COLO668 (cell line): ENCODE measurements around the gene TMEM229A.
A peak's percentile ranks its signal among the peaks of the same experiment; 100 is the strongest.
"Not testable (repeated sequence)": the region's sequence is repeated elsewhere in the genome, so short reads cannot be mapped to it uniquely, and the experiment has no call there.

Experiments used
- DNase-seq: peaks from one replicate; lab custom pipeline; 2025; ENCODE audit not compliant: unreplicated experiment; lab: John Stamatoyannopoulos, UW

The TMEM229A gene

DNA sequence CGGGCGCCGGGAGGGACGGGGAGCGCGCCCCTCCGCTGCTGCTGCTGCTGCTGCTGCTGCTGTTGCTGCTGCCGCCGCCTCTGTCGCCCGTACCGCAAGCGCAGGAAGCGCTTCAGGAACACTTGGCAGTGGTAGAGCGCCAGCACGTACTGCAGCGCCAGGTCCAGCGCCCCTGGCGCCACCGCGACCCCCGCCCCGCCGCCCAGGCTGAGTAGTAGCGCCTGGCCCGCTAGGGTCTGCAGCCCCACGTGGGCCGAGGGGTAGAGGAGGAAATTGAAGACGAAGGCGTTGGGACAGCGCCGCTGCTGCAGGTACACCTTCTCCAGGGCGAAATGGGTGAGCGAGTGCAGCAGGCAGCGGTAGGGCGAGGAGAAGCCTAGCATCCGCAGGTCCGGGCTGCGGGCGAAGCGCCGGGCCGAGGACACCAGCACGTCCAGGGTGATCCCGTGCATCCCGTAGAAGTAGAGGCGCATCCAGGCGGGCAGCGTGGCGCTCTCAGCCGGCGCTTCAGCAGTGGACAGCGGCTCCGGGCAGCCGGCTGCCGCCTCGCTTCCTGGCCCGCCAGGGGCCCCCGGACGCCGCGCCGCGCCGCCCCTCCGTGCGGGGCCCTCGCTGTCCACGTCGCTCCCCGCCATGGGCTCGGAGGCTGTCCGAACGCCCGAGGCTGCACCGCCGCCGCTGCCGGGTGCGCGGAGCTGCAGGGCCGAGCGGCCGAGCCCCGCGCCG lies at the start of gene TMEM229A:
Gene TMEM229A (minus strand): TSS at position 699 of the 726 bp plus-strand sequence. CDS start 64 bp downstream, at position 635.
- DNase-seq: peak; percentile 75

DNA sequence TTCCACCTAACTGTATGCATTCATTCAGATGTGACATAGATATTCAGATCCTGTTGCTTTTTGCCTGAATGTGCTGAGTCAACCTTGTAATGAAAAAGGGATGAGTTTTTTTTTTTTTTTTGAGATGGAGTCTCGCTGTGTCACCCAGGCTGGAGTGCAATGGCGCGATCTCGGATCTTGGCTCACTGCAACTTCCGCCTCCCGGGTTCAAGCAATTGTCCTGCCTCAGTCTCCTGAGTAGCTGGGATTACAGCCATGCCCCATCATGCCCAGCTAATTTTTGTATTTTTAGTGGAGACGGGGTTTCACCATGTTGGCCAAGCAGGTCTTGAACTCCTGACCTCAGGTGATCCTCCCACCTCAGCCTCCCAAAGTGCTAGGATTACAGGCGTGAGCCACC lies 49.4 kb upstream of the TMEM229A start:
- not testable (repeated sequence) for DNase-seq

DNA sequence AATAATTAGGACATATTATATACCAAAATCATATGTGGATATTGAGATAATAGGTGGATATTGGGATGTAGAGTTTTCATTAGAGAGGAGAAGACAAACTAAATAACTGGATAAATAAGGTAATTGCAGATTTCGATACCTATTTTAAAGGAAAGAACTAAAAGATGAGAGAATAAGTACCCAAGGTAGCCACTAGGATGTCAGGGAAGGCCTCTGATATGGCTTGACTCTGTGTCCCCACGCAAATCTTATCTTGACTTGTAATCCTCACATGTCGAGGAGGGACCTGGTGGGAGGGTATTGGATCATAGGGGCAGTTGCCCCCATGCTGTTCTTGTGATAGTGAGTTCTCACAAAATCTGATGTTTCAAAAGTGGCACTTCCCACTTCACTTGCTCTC lies 44.7 kb upstream of the TMEM229A start:
- DNase-seq: no peak

DNA sequence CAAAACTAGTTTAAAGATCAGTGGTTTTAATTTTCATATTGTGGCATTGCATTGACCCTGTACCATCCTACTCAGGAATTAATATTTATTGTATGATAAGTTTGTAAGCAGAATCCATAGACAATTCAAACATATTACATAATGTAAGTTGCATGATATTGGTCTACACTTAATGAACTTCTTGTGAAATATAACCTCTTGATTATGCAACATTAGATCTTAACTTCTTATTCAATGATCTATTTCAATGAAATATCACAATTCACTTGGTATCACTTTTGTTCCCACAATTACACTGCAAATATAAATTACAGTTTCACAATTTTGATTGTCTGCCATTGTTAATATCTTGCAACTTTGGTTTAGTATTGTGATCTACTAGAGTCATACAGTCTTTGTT lies 44.0 kb upstream of the TMEM229A start:
- no peak for DNase-seq

DNA sequence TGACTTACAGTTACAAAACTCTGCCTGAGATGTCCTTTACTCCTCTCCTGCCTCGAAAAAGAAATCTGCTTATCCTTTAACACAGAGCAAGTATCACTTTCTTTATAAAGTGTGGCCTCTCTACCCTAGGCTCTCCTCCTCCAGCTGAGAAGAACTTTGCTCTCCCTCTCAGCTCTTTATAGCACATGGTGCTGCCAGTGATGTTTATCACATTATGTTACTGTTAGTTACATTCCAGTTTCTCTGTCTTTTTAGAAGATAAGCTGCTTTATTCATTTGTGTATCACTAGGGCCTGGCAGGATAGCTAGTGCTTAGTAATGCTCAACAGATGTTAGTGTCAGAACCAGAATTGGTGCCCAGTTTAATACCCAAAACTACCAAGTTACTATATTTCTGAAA lies 41.1 kb upstream of the TMEM229A start:
- DNase-seq: no peak

DNA sequence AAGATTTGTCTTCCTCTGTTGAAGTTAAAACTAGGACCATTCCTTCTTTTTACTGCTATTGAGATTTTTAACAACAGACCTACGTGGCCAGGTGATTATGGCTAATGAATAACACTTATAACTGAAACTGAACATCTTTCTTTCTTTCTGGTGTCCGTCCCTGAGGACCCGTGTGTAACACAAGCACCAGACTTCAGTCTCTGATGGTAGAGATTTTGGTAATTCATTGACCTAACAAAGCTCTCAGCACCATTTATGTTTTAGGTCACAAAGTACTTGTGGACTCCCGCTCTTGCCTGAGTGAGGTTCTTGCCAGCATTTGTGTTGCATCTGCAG lies 40.4 kb upstream of the TMEM229A start:
- DNase-seq: no peak

DNA sequence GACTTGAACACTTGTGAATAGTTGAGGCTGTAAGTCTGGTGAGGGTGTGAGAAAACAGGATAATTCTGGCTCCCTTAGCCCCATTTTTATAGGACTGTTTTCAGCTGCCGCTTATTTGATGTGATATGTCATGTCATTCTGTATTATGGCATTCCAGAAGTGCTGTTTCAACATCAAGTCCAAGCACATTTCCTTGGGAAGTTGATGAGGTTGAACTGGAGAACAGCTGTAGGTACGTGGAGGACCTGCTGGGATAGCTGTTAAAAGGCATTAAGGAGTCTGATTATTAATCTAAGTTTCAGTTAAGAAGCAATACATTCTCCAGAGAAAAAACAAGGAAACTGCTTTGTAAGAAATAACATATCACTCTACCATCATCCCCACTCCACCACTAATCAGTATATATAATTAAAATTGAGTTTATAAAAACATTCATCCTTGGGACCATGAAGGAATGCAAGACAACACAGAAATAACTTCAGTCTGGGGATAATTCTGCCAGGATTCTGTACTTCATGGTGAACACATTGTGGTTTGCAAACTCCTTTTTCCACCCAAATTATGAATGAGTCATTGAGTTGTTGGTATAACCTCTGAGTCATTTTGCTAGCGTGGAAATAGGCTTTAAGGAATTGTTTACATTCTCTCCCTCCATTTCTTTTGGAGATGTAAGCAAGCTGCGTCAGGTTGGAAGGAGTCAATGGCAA lies 39.9 kb upstream of the TMEM229A start:
- no peak for DNase-seq

DNA sequence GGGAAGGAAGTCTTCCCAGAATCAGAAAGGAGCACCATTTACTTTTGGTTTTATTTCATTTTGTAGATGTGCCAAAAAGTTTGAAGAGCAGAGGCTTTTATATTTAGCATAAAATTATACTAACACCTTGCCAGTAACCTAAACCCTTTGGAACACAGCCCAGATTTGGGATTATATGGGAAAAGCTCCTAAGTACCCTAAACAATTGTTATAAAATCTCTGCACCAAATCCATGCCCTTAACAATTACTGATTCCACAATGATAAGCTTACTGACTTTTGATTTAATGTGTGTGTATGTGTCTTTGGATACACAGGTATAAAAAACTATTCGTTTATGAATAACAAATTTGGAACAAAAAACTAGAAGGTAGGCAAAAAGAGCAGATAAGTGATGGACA lies 39.0 kb upstream of the TMEM229A start:
- no peak for DNase-seq

DNA sequence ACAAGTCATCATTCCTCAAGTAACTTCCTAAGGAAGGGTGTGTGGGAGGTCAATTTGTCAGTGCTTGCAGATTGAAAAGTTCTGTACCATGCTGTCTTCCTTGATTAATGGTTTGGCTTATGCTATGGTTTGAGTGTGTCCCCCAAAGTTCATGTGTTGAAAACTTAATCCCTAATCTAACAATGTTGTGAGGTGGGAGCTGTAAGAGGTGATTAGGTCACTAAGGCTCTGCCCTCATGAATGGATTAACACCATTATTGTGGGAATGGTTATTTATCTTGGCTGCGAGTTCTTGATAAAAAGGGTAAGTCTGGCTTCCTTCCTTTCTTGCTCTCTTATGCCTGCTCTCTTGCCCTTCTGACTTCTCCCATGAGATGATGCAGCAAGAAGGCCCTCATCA lies 29.3 kb upstream of the TMEM229A start:
- no peak for DNase-seq

DNA sequence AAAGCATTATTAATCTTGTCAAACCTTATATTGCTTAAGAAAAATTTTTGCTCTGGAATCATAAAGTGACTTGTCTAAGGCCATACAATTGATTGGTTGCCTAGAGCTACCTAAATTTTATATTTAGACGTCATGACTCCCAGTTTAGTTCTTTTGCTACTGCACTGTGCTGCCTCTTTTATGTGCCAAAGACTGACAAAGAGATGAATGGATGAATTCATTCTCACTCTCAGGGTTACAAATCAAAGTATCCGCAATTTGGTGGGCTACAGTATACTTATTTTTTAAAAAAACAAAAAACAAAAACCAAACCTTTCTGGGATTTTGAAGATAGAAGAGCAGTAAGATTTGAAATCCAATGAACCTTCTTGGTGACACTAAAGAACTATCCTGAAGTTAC lies 27.7 kb upstream of the TMEM229A start:
- DNase-seq: no peak

DNA sequence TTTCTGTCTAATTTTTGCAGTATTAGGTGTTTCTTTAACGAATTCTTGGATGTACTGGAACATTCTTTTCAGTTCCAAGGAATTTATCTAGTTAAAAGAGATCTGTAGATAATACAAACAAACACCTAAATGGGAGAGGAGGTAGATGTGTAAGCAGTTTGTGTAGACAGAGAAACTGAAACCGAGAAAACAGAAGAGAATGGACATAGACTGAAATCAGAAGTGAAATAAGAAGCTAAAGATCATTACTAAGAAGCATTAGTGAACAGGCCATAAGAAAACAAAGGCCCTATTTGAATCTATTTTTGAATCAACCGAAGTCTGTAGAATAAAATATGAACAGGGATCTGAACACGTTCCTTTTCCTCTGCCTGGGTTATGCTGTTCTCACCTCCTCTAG lies 26.5 kb upstream of the TMEM229A start:
- no peak for DNase-seq

DNA sequence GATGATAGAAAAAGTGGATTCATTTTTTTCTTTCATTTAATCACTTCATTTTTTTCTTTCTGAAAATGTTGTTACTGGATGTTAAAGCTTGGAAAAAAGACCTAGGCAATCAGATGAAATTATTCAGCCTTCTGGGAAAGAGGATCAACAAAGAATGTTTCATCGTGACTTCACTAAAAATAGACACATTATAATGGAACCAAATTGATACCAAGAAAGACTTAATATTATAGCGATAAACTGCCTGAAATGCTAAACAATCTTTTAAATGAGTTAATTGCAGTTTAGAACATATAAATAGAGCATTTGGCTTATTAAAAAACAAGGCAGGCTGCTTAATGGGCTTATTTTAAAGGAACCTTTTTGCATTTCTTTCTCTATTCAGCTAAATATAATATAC lies 25.6 kb upstream of the TMEM229A start:
- no peak for DNase-seq

DNA sequence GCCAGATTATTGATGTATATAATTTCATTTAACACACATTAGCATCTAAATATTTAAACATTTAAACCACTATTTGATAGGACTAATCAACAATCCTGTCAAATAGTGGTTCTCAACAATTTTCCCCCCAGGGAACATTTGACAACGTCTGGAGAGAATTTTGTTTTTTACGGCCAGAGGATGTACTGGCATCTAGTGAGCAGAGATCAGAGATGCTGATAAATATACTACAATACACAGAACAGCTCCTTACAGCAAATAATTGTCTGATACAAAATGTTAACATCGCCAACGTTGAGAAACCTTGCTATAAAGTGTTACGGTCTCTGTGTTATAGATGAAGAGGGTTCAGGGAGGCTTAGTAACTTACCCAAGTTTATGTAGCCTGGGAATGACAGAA lies 25.0 kb upstream of the TMEM229A start:
- no peak for DNase-seq

DNA sequence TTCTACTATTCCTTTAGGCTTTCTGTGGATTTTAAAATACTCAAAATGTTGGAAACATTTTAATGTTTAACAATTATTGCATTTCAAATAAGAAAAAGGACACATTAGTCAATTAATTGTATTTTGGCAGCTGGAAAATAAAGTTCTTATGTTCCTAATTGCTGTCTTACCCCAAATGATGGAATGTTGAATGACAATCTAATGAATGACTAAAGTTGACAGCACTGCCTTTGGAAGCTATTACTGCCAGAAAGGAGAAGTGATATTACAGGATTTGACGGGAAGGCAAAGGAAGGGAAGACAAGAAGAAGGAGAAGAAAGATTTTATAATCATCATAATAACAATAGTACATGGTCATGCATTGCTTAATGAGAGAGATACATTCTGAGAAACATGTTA lies 23.4 kb upstream of the TMEM229A start:
- no peak for DNase-seq

DNA sequence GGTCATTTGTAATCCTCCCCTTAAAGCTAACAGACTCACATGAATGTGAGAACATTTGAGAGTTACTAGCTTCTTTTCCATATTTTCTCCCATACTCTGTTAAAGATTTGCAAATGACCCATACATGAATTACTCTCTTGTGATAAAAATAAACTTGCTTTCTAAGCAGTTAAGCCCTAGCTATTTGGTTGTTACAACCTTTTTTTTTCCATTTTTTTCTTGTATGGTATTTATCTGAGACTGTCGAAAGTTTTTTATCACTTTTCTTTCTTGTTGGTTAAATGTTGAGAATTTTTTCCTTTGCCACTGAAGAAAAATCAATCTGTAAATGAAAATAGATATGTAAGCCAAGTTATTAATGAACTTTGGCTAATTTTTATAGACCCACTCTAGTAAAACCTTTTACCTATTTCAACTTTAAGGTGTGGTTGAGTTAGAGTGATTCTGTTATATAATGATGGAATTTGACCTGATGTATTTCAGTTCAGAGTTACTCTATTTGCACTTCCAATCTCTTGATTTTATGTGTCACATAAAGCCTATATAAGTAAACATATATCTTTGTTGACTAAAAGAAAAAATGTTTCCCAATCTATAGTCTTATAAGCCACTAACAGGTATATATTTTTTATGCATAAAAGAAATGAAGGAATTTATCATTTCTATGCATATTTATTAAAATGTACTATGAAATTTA lies 19.0 kb upstream of the TMEM229A start:
- DNase-seq: no peak

DNA sequence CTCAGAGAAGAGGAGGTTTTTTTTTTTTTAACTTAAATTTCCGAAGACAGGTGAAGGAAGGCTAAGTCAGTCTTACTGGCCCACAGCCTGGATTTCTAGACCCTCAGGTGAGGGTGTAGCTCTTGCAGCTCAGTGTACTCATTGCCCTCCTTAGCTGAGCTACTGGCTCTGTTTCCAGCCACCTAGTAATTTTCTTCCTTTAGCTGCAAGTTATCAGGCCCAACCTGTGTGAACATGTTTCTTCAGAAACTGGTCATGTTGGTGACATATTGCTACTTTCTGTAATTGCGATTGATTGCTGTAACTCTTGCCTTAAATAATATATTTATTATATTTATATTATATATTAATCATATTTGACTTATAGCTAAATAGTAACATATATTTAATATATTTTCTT lies 10.0 kb upstream of the TMEM229A start:
- DNase-seq: no peak

DNA sequence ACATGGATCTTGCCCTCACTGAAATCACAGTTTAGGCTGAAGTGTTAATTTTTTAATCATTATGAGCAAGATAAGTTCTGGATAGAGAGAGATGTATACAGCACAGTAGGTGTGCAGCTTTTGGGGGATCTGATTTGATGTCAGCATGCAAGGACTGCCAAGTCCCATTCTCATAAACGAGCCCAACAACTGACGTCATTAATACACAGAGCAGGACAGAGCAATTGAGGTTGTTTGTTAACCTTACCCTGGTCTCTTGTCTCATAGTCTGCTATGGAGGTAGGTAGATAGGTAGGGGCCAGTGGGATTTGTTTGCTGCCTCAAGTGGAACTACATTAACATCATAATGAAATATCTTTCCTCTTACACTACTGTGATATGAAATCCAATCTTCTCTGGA lies 8.6 kb upstream of the TMEM229A start:
- DNase-seq: no peak

DNA sequence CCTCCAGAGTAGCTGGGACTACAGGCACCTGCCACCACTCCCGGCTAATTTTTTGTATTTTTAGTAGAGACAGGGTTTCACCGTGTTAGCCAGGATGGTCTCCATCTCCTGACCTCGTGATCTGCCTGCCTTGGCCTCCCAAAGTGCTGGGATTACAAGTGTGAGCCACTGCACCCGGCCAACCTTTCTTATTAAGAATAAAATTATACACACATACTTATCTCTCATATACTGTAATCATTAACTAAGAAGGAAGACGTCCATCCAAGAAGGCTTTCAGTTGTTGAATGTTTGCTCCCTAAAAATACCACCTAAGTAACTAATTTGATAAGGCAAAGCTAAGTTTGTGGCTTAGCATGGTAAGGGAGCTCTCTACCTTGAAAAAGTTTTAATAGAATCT lies 5.0 kb upstream of the TMEM229A start:
- DNase-seq: not testable (repeated sequence)

DNA sequence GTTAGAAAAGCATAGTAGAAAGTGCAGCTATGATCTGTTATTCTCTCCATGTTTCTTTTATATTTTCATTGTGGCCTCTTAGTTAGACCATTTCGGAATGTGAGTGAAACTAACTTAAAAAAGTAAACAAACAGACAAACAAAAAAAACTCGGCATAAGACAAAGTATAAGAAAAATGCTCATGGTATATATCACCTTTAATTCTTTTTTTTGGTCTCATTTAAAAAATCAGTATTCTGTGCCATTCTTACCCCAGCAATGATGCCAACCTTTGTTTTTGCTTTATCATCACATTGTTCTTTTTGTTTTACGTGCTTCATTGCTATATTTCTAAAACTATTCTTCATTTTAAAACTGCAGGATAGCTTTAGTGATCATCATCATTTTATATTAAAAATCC lies 2.8 kb upstream of the TMEM229A start:
- no peak for DNase-seq

DNA sequence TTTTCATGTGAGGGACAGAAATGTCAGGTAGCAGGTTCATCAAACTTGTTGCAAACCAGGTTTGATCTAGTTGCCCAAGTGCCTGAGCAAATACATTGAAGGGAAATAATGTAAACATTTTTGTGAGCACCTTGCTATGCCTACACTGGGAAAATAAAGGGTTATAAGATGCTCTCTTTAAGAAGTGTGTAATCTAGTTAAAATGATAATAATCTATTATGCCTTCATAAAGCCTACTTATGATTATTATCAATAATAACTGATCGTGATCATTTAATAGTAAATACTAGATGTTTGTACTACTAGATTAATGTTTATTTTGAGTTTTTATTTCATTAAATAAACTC lies 1.9 kb upstream of the TMEM229A start:
- DNase-seq: no peak

DNA sequence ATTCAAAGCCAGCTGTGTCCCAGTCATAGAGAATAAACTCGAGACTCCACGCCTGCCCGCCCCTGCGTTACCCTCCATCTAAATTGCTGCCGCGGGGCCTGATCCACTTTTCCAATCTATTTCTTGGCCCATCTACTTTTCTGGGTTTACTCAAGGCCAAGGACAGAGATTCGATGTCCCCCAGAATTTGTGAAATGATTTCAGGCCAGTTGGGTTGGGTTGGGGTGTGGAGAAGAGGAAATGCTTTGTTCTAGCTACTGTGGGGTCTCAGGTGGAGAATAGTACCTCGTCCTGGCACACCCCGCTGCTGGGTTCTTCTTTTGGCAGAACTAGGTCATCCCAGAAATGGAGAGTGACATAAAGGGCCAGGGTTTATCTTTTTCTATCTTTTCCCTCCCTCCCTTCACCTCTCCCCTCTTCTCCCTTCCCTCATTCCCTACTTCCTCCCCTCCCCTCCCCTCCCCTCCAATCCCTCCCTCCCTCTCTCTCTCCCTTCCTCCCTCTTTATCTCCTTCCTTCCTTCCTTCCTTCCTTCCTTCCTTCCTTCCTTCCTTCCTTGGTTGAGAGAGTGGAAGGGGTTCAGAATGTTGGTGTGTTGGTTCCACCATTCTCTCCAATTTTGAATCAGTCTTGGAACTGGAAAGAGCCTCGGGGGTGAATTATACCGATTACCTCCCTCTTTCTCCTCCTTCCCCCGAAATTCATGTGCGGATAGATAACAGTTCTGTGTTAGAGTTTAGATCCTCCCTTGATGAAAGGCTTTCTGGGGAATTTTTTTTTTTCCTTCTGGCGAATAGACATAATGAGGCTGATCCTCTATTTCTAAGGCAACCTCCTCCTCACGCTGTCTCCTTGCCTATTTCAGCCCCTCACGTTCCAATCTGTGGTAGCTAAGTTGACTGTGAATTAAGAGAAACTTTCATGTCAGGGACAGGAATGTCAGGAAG lies 1.2 kb upstream of the TMEM229A start:
- no peak for DNase-seq
